PFSK-1 (cell line): ENCODE measurements around the gene FDCSP.

ENCODE experiments used
- FOXP2 ChIP-seq: optimal IDR thresholded peaks from 2 replicates; pipeline ENCODE3; 2011; ENCODE audit warnings: borderline replicate concordance, control low read depth, inconsistent platforms; ENCODE audit not compliant: insufficient read depth; ENCODE audit errors: extremely low read length, extremely low read depth
- POLR2AphosphoS5 ChIP-seq: IDR thresholded peaks from 2 replicates; pipeline ENCODE4 v1.6.1; 2012; ENCODE audit warnings: low read depth, mild to moderate bottlenecking, control low read depth, low read length, moderate library complexity
- REST ChIP-seq, 2 experiments: IDR thresholded peaks; 2 replicates each; pipeline versions ENCODE4 v1.6.1 to v1.8.0; 2011 to 2012; ENCODE audit warnings: low read depth in 2 of 2, low read length in 2 of 2, control low read depth in 1 of 2, inconsistent platforms in 1 of 2, mild to moderate bottlenecking in 1 of 2, moderate library complexity in 1 of 2; ENCODE audit not compliant: insufficient read depth in 1 of 2
- SIN3A ChIP-seq: IDR thresholded peaks from 2 replicates; pipeline ENCODE4 v1.6.1; 2012; ENCODE audit warnings: mild to moderate bottlenecking, low read length, moderate library complexity, borderline replicate concordance; ENCODE audit not compliant: insufficient read depth
- TAF1 ChIP-seq: IDR thresholded peaks from 2 replicates; pipeline ENCODE4 v1.6.1; 2012; ENCODE audit warnings: low read length, control low read depth, borderline replicate concordance; ENCODE audit not compliant: insufficient read depth

The FDCSP gene

GRCh38 chr4:70251250-70251944, 25.5 kb downstream of the FDCSP start:
- TF ChIP-seq POLR2AphosphoS5 = no peak

GRCh38 chr4:70251945-70252277, 26.0 kb downstream of the FDCSP start:
- no peak for TF ChIP-seq SIN3A
- TF ChIP-seq TAF1 = no peak
- no peak for TF ChIP-seq POLR2AphosphoS5

- TF ChIP-seq POLR2AphosphoS5 (no peak), SIN3A (no peak), FOXP2 (no peak)
Observed at GRCh38 chr4:70269674-70270073, 43.8 kb downstream of the FDCSP start.

- no peak for TF ChIP-seq SIN3A
- no peak for TF ChIP-seq FOXP2
- no peak for TF ChIP-seq TAF1
- TF ChIP-seq POLR2AphosphoS5 = no peak
- TF ChIP-seq REST (IDR thresholded peaks at IDR 0.05; ENCODE audit: insufficient read depth in 1 of 2, low read depth in 2 of 2, low read length in 2 of 2) = no peak
Observed at GRCh38 chr4:70277121-70277520, 51.2 kb downstream of the FDCSP start.

- no peak for TF ChIP-seq REST (IDR thresholded peaks at IDR 0.05; ENCODE audit: insufficient read depth in 1 of 2, low read depth in 2 of 2, low read length in 2 of 2)
- no peak for TF ChIP-seq FOXP2
- TF ChIP-seq SIN3A = no peak
- TF ChIP-seq POLR2AphosphoS5 = no peak
- no peak for TF ChIP-seq TAF1
Observed at GRCh38 chr4:70280567-70280966, 54.6 kb downstream of the FDCSP start.
